ENCODE data around the gene APP. TPM values are rescaled to one million over a fixed set of nuclear protein-coding genes. Genes with fewer than 3 reads are reported as not detected.
A peak's percentile ranks its signal among the peaks of the same experiment; 100 is the strongest.

The APP gene
- total RNA-seq, 2 donors from 2014 or later, result 460 to 557 TPM

GRCh38 chr21:25931765-25932164 lies 238.8 kb downstream of the APP start:
- H3K9me3 Mint-ChIP-seq, result no peaks in the 10 kb centered on the region
- H3K36me3 Mint-ChIP-seq (ENCODE audit: low read depth), result peaks cover 57% of the 10 kb centered on the region
- no peak for DNase-seq
- WGBS, 2 experiments (ENCODE audit: insufficient coverage in 1 of 2, insufficient read length in 1 of 2), result 90% methylated on average over 3 of the region's 3 CpGs; no CpG with 5 or more reads in 1 of the 2 experiments
- Histone ChIP-seq H3K9ac (ENCODE audit: extremely low read depth, low read length, poor library complexity, severe bottlenecking) (no peak overlapping the region), H3K27ac (ENCODE audit: low read depth, low read length) (no peak overlapping the region), H3K9me3 (ENCODE audit: control insufficient read depth, low read length) (no peaks in the 10 kb centered on the region), H3K4me1 (ENCODE audit: control insufficient read depth, insufficient read depth, low read length) (no peaks in the 10 kb centered on the region), H3K4me3 (ENCODE audit: low read length) (no peak overlapping the region), H3K27me3 (ENCODE audit: control insufficient read depth, insufficient read depth, low read length, poor library complexity, severe bottlenecking) (no peaks in the 10 kb centered on the region), H3K36me3 (ENCODE audit: control insufficient read depth, insufficient read depth, low read length) (peaks cover 40% of the 10 kb centered on the region)
- H3K4me1 Mint-ChIP-seq, result no peaks in the 10 kb centered on the region
- peak overlapping the region; percentile 20 for H3K27ac Mint-ChIP-seq
- no peaks in the 10 kb centered on the region for H3K27me3 Mint-ChIP-seq (ENCODE audit: insufficient read depth)
- H3K4me3 Mint-ChIP-seq, result no peak overlapping the region
- no peak for TF ChIP-seq CTCF (conservative IDR thresholded peaks at IDR 0.05)

GRCh38 chr21:25929856-25930520 lies 240.6 kb downstream of the APP start:
- H3K9me3 Mint-ChIP-seq, result peaks cover 3% of the 10 kb centered on the region
- peaks cover 49% of the 10 kb centered on the region for H3K36me3 ChIP-seq (ENCODE audit: control insufficient read depth, insufficient read depth, low read length)
- H3K27ac Mint-ChIP-seq, result peak overlapping the region; percentile 48
- H3K4me3 ChIP-seq (ENCODE audit: low read length), result no peak overlapping the region
- H3K27ac ChIP-seq (ENCODE audit: low read depth, low read length), result no peak overlapping the region
- WGBS, 2 experiments (ENCODE audit: insufficient coverage in 1 of 2, insufficient read length in 1 of 2), result 93 to 100% methylated on average over 1 to 9 of the region's 9 CpGs
- no peaks in the 10 kb centered on the region for H3K4me1 ChIP-seq (ENCODE audit: control insufficient read depth, insufficient read depth, low read length)
- H3K27me3 ChIP-seq (ENCODE audit: control insufficient read depth, insufficient read depth, low read length, poor library complexity, severe bottlenecking), result no peaks in the 10 kb centered on the region
- no peak for TF ChIP-seq CTCF (conservative IDR thresholded peaks at IDR 0.05)
- H3K36me3 Mint-ChIP-seq (ENCODE audit: low read depth), result peaks cover 61% of the 10 kb centered on the region
- no peak overlapping the region for H3K4me3 Mint-ChIP-seq
- H3K4me1 Mint-ChIP-seq, result no peaks in the 10 kb centered on the region
- peaks cover 6% of the 10 kb centered on the region for H3K9me3 ChIP-seq (ENCODE audit: control insufficient read depth, low read length)
- no peak for DNase-seq
- H3K27me3 Mint-ChIP-seq (ENCODE audit: insufficient read depth), result no peaks in the 10 kb centered on the region
- H3K9ac ChIP-seq (ENCODE audit: extremely low read depth, low read length, poor library complexity, severe bottlenecking), result no peak overlapping the region

GRCh38 chr21:25927195-25927880 lies 243.2 kb downstream of the APP start:
- no peak overlapping the region for H3K27ac Mint-ChIP-seq
- H3K36me3 Mint-ChIP-seq (ENCODE audit: low read depth), result peaks cover 55% of the 10 kb centered on the region
- peaks cover 4% of the 10 kb centered on the region for H3K9me3 Mint-ChIP-seq
- peaks cover 45% of the 10 kb centered on the region for H3K36me3 ChIP-seq (ENCODE audit: control insufficient read depth, insufficient read depth, low read length)
- H3K4me3 Mint-ChIP-seq, result no peak overlapping the region
- H3K4me1 Mint-ChIP-seq, result no peaks in the 10 kb centered on the region
- no peaks in the 10 kb centered on the region for H3K4me1 ChIP-seq (ENCODE audit: control insufficient read depth, insufficient read depth, low read length)
- WGBS, 2 experiments (ENCODE audit: insufficient coverage in 1 of 2, insufficient read length in 1 of 2), result 88 to 92% methylated on average over 3 to 6 of the region's 6 CpGs
- peaks cover 12% of the 10 kb centered on the region for H3K9me3 ChIP-seq (ENCODE audit: control insufficient read depth, low read length)
- H3K27ac ChIP-seq (ENCODE audit: low read depth, low read length), result no peak overlapping the region
- H3K27me3 Mint-ChIP-seq (ENCODE audit: insufficient read depth), result no peaks in the 10 kb centered on the region
- H3K27me3 ChIP-seq (ENCODE audit: control insufficient read depth, insufficient read depth, low read length, poor library complexity, severe bottlenecking), result no peaks in the 10 kb centered on the region
- no peak overlapping the region for H3K4me3 ChIP-seq (ENCODE audit: low read length)
- DNase-seq, result no peak
- TF ChIP-seq CTCF (conservative IDR thresholded peaks at IDR 0.05), result no peak
- no peak overlapping the region for H3K9ac ChIP-seq (ENCODE audit: extremely low read depth, low read length, poor library complexity, severe bottlenecking)

Measured in endodermal cell (in vitro differentiated cells).